HG02981 (cell line): Measurements from ENCODE around the gene AXIN2.

ENCODE experiments used
- ATAC-seq: cut with Tn5 transposase; IDR thresholded peaks from one replicate; pipeline ENCODE4 v1.9.1; 2021; ENCODE audit warnings: mild to moderate bottlenecking, moderate library complexity; ENCODE audit not compliant: unreplicated experiment

Gene AXIN2, protein sequence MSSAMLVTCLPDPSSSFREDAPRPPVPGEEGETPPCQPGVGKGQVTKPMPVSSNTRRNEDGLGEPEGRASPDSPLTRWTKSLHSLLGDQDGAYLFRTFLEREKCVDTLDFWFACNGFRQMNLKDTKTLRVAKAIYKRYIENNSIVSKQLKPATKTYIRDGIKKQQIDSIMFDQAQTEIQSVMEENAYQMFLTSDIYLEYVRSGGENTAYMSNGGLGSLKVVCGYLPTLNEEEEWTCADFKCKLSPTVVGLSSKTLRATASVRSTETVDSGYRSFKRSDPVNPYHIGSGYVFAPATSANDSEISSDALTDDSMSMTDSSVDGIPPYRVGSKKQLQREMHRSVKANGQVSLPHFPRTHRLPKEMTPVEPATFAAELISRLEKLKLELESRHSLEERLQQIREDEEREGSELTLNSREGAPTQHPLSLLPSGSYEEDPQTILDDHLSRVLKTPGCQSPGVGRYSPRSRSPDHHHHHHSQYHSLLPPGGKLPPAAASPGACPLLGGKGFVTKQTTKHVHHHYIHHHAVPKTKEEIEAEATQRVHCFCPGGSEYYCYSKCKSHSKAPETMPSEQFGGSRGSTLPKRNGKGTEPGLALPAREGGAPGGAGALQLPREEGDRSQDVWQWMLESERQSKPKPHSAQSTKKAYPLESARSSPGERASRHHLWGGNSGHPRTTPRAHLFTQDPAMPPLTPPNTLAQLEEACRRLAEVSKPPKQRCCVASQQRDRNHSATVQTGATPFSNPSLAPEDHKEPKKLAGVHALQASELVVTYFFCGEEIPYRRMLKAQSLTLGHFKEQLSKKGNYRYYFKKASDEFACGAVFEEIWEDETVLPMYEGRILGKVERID

GRCh38 chr17:65561452-65562205 lies at the start of gene AXIN2:
TSS of gene AXIN2 (minus strand) at chr17:65561648. CDS start at chr17:65558620, 3,028 bp downstream.
- peak; percentile 78 for ATAC-seq

- ATAC-seq = no peak
These were observed 48.3 kb upstream of the AXIN2 start for GRCh38 chr17:65609749-65610148.

- ATAC-seq = no peak
These were observed 47.8 kb upstream of the AXIN2 start for GRCh38 chr17:65609286-65609685.

DNA sequence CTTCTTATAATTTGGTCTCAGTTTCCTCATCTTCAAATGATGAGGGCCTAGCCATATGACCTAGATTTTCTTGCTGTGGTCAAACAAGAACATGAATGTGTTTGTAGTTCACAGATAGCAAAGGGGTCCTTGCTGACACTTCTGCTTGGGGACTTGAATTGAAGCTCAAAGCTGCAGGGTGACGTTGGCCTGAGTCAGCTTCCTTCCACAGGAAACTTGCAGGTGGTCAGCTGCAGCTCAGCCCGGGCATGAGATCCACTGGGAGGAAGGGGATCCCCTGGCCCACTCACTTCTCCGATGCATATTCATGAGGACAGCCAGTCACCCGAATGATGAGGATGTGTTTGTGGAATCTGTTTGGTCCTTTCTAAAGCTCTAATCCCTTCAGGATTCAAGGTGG lies 42.6 kb upstream of the AXIN2 start:
- no peak for ATAC-seq

GRCh38 chr17:65601881-65602280 lies 40.4 kb upstream of the AXIN2 start:
- no peak for ATAC-seq

GRCh38 chr17:65601145-65601544 lies 39.7 kb upstream of the AXIN2 start:
- ATAC-seq = no peak

GRCh38 chr17:65600518-65600917 lies 39.1 kb upstream of the AXIN2 start:
- ATAC-seq = no peak

- ATAC-seq = no peak
These were observed 38.2 kb upstream of the AXIN2 start for GRCh38 chr17:65599650-65600049.

DNA sequence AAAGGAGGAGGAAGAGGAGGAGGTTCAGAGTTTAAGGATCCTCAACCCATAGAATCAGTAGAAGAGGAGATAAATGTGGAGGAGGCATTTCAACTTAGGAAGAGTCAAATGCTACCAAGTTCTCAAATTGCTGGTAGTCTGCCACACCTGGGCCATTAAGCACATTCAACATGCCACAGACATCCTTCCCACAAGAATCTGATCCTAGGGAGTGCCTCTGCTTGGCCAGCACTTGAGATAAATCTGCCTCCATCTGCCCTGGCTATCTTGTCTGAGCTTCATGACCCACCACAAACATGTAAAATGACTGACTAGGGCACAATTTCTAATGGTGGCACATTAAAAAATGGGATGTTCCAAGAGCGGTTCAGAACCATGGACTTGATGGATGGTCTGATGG lies 37.3 kb upstream of the AXIN2 start:
- no peak for ATAC-seq

- ATAC-seq = no peak
These were observed 33.7 kb upstream of the AXIN2 start for GRCh38 chr17:65595071-65595656.

- no peak for ATAC-seq
These were observed 32.7 kb upstream of the AXIN2 start for GRCh38 chr17:65593855-65594845.

- no peak for ATAC-seq
These were observed 31.8 kb upstream of the AXIN2 start for GRCh38 chr17:65593092-65593854.

DNA sequence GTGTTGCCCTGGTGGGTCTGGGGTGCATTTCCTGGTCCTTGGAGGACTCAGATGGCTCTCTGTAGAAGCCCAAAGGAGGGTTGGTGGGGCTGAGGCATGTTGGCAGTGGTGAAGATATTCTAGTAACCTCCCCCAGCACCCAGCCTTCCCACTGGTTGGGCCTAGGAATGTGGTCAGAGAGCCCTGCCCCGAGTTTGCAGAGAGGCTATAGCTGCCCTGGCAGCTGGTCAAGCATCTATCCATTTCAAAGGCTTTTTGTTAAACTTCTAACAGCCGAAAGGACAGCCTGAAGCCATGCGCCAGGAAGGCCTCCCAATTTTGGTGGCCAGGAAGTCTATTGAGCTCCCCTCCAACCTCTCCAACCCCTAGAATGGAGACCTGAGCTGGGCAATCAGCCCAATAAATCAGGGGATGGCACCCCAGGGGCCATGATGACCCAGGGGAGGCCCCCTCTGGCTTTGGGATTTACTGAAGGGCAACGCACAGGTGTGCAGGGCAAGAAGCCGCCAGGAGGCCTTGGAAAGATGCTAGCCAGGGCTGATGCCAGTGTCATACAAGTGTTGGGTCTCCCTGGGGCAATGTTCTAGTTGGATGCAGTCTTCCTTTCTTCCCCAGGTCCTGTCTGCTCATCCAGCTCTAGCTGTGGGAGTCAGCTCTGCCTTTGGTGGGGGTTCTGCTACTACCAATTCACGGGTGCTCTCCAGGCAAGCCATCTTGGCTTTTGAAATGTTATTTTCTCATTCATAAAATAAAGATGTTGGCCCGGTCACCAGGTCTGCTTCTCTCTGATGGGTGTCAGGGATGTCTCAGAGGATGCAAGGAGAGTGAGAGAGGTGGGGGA lies 30.9 kb upstream of the AXIN2 start:
- ATAC-seq = no peak

DNA sequence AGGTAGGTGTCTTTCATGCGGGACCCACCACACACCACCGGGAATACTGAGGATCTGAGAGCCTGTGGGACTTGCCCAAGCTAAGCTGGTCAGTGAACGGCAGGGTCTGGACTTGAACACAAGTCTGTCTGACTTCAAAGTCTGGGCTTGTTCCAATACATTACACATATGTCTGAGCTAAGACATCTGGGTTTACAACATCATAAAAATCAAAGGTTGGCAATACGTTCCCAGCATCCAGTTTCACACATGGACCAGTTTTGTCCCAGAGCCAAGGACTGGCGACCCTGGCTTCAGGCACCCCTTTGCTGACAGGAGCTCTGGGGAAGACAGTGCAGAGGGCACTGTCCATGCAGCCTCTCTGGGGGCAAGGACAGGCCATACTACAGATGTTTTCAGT lies 27.9 kb upstream of the AXIN2 start:
- no peak for ATAC-seq

- ATAC-seq = no peak
These were observed 26.8 kb upstream of the AXIN2 start for GRCh38 chr17:65588181-65588808.

DNA sequence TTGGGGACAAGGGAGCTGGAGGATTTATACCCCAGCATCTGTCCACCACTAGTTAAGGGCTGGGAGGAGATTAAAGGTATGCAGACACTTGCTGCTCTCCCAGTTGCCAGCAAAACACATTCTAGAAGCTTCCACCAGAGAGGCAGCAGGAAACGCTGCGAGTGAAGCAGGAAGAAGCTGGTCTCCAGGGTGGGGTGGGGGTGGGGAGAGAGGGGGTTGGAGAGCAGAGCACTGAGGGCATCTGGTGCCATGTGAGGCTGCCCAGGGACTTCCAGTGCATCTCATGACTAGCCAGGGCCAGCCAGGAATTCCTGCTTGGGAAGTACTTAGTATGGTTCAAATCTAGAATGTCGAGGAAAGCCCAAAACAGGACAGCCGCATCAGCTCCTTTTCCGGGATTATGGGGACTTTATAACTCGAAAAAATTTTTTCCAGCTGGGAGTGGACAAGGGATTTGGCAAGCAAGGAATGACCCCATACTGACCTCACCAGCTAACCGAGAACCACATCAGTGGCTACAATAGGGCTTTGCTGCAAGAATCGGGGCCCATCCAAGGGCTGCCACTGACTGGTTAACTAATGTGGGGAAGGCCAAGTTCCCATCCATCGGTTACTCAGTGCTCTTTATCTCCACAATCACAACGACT lies 26.2 kb upstream of the AXIN2 start:
- ATAC-seq = no peak

- no peak for ATAC-seq
These were observed 25.5 kb upstream of the AXIN2 start for GRCh38 chr17:65586899-65587298.
